HUES6 (cell line): ENCODE measurements around the gene JADE2.
A peak's percentile ranks its signal among the peaks of the same experiment; 100 is the strongest.
"Not testable (repeated sequence)": the region's sequence is repeated elsewhere in the genome, so short reads cannot be mapped to it uniquely, and the experiment has no call there.

Experiments used
- H3K27ac ChIP-seq: 2 replicates; pipeline ENCODE4 v1.7.0; 2013; ENCODE audit warnings: low read depth, mild to moderate bottlenecking, low read length, inconsistent platforms
- H3K27me3 ChIP-seq: 2 replicates; pipeline ENCODE4 v1.6.1; 2013; ENCODE audit warnings: low read length; ENCODE audit not compliant: control insufficient read depth, insufficient read depth
- H3K36me3 ChIP-seq: 2 replicates; pipeline ENCODE4 v1.6.1; 2013; ENCODE audit warnings: low read length; ENCODE audit not compliant: control insufficient read depth, insufficient read depth
- H3K4me1 ChIP-seq: 2 replicates; pipeline ENCODE4 v1.6.1; 2013; ENCODE audit warnings: low read length; ENCODE audit not compliant: control insufficient read depth, insufficient read depth
- H3K4me3 ChIP-seq: 2 replicates; pipeline ENCODE4 v1.5.1; 2013; ENCODE audit warnings: low read depth, low read length
- H3K9ac ChIP-seq: one replicate; pipeline ENCODE4 v1.6.1; 2013; ENCODE audit warnings: mild to moderate bottlenecking, low read length
- H3K9me3 ChIP-seq: 2 replicates; pipeline ENCODE4 v1.6.1; 2013; ENCODE audit warnings: low read depth, low read length; ENCODE audit not compliant: control insufficient read depth, insufficient read depth

Gene JADE2

GRCh38 chr5:134499905-134500304, 25.6 kb upstream of the JADE2 start:
- not testable (repeated sequence) for H3K4me3 ChIP-seq, H3K9me3 ChIP-seq, H3K27ac ChIP-seq, H3K36me3 ChIP-seq, H3K27me3 ChIP-seq, H3K9ac ChIP-seq
- peaks cover 18% of the 10 kb centered on the region for H3K4me1 ChIP-seq

DNA sequence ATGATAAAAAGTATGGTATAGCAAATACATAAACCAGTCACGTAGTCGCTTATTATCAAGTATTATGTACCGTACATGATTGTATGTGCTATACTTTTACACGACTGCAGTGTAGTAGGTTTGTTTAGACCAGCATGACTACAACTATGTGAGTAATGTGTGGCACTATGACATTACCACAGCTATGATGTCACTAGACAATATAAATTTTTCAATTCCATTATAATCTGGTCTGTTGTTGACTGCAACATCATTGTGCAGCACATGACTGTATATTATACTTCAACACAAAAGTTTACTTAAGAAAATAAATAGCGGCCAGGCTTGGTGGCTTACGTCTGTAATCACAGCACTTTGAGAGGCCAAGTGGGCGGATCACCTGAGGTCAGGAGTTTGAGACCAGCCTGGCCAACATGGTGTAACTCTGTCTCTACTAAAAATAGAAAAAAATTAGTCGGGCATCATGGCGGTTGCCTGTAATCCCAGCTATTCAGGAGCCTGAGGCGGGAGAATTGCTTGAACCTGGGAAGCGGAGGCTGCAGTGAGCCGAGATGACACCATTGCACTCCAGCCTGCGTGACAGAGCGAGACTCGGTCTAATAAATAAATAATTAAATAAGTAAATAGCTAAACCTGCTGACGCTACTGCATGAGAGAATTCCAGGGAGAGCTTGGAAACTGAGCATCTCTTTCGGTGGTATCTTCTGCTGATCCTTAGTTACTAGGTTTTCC, 24.6 kb upstream of the JADE2 start:
- no peak overlapping the region for H3K27ac ChIP-seq

DNA sequence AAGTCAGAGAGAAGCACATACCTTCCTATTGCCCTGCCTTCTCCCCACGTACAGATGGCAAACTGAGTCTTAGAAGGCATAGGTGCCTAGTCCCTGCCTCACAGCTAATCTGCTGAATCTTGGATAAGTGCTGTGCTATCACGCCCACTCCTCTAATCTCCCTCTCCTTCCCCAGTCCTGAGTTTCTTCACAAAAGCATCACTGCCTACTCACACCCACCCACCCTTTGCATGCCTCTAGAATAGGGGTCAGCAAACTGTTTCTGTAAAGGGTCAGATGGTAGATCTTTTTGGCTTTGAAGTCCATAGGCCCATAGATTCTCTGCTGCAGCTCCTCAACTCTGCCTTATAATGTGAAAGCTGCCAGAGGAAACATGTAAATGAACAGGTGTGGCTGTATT, 23.2 kb upstream of the JADE2 start:
- Histone ChIP-seq H3K9me3 (no peaks in the 10 kb centered on the region), H3K27ac (no peak overlapping the region), H3K9ac (no peak overlapping the region), H3K36me3 (no peaks in the 10 kb centered on the region), H3K27me3 (no peaks in the 10 kb centered on the region), H3K4me1 (peaks cover 36% of the 10 kb centered on the region), H3K4me3 (no peak overlapping the region)

More for the DNA sequence above, 24.6 kb upstream of the JADE2 start:
- Histone ChIP-seq H3K27me3 (no peaks in the 10 kb centered on the region), H3K4me3 (no peak overlapping the region), H3K4me1 (peaks cover 22% of the 10 kb centered on the region), H3K9ac (no peak overlapping the region), H3K36me3 (no peaks in the 10 kb centered on the region), H3K9me3 (no peaks in the 10 kb centered on the region)

DNA sequence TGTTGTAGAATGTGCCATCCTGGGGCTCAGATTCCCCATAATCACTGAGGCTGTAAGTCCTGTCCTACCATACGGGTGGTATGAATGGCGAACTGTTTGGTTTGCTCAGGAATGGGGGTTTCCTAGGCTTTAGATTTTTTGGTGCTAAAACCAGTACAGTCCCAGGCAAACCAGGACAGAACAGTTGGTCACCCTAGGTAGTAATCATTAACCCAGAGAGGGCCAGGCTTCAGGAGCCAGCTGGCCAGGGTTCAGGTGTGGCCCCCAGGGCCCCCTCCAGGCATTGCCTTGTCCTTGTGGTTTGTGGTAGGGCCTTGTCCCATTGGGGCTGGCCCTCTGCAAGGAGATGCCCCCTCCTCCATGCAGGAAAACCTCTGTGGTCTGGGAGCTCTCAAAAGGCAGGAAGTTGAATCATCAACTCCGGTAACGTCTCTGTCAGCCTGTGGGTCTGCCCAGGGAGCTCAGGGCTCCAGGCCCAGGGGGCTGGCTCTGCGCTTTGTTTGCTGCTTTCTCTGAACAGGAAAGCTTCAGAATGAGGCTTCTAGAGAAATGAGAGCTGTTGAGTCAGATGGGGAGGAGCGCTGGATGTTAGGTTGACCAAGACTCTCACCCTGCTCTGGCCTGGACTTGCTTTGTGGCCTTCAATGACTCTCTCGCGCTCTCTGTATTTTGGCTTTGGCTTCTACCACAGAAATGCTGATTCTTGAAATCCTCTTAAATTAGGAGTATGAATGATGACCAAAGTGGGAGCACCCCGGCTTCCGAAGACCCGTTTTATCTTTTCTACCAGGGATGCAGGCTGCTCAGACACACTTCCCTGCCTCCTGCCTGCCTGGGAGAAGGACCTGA, 22.2 kb upstream of the JADE2 start:
- peaks cover 39% of the 10 kb centered on the region for H3K4me1 ChIP-seq
- no peaks in the 10 kb centered on the region for H3K9me3 ChIP-seq
- H3K27me3 ChIP-seq = no peaks in the 10 kb centered on the region
- H3K4me3 ChIP-seq = no peak overlapping the region
- no peaks in the 10 kb centered on the region for H3K36me3 ChIP-seq
- H3K9ac ChIP-seq = peak overlapping the region; percentile 25
- peak overlapping the region; percentile 84 for H3K27ac ChIP-seq

- no peaks in the 10 kb centered on the region for H3K9me3 ChIP-seq
- H3K27ac ChIP-seq = peak overlapping the region; percentile 84; the same call in 1 of the 2 replicates
- H3K4me1 ChIP-seq = peaks cover 44% of the 10 kb centered on the region
- H3K4me3 ChIP-seq = no peak overlapping the region
- no peaks in the 10 kb centered on the region for H3K27me3 ChIP-seq
- peak overlapping the region; percentile 18 for H3K9ac ChIP-seq
- no peaks in the 10 kb centered on the region for H3K36me3 ChIP-seq
Measured at GRCh38 chr5:134503937-134504437, 21.5 kb upstream of the JADE2 start.

- peaks cover 50% of the 10 kb centered on the region for H3K4me1 ChIP-seq
- no peak overlapping the region for H3K9ac ChIP-seq
- H3K9me3 ChIP-seq = no peaks in the 10 kb centered on the region
- no peaks in the 10 kb centered on the region for H3K36me3 ChIP-seq
- no peaks in the 10 kb centered on the region for H3K27me3 ChIP-seq
- no peak overlapping the region for H3K4me3 ChIP-seq
- H3K27ac ChIP-seq = no peak overlapping the region
Measured at GRCh38 chr5:134504629-134505300, 20.7 kb upstream of the JADE2 start.

DNA sequence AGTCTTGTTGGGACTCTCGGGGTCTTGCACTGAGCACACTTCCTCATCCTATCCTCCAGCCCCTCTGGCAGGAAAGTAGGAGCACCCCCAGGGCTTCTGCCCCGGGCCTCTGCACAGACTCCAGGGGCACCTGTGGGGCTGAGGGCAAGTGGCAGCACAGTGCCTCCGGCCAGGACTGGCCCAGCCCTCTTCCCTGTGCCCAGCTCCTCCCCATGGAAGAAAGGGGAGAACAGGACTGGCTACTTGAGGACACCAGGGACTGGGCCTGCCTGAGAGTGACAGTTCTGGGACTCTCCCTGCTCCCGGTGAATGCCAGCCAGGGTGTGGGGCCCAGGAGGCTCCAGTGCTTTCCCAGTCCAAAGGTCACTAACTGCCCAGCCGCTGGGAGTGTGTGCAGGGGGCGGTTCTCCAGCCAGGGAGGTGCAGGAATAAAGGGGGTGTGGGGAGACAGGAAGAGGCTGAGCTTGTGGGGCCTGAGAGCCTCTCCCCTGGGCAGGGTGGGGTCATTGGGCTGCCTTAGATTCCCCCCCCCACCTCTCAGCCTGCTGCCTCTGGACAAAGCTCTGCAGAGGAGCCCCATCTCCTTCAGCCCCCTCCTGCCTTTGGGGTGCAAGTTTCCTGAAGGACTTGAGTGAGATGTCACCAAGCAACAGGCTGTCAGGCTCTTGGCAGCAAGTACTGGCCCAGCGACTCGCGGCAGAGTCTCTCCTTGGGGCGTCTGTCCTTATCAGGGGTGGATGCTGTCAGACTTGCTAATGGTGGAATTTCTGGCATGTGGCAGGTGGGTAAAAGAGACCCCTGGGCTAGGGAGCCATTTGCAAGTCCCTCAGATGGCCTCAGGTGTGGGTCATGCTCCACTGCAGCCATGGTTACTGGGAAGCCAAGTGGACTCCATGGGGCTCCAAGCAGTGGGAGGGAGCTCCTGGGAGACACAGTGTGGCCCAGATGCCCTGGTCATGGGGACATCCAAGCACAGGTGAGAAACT, 19.1 kb upstream of the JADE2 start:
- peak overlapping the region; percentile 62 for H3K9ac ChIP-seq
- peak overlapping the region; percentile 46; the same call in 1 of the 2 replicates for H3K27ac ChIP-seq
- H3K4me1 ChIP-seq = peaks cover 59% of the 10 kb centered on the region
- H3K9me3 ChIP-seq = no peaks in the 10 kb centered on the region
- H3K36me3 ChIP-seq = no peaks in the 10 kb centered on the region
- peak overlapping the region; percentile 4; the same call in 1 of the 2 replicates for H3K4me3 ChIP-seq
- H3K27me3 ChIP-seq = no peaks in the 10 kb centered on the region

- no peaks in the 10 kb centered on the region for H3K9me3 ChIP-seq
- H3K27ac ChIP-seq = no peak overlapping the region; the same call in 1 of the 2 replicates
- no peaks in the 10 kb centered on the region for H3K27me3 ChIP-seq
- H3K9ac ChIP-seq = no peak overlapping the region
- H3K4me3 ChIP-seq = no peak overlapping the region
- H3K4me1 ChIP-seq = peaks cover 70% of the 10 kb centered on the region
- no peaks in the 10 kb centered on the region for H3K36me3 ChIP-seq
Measured at GRCh38 chr5:134507452-134507851, 18.0 kb upstream of the JADE2 start.

DNA sequence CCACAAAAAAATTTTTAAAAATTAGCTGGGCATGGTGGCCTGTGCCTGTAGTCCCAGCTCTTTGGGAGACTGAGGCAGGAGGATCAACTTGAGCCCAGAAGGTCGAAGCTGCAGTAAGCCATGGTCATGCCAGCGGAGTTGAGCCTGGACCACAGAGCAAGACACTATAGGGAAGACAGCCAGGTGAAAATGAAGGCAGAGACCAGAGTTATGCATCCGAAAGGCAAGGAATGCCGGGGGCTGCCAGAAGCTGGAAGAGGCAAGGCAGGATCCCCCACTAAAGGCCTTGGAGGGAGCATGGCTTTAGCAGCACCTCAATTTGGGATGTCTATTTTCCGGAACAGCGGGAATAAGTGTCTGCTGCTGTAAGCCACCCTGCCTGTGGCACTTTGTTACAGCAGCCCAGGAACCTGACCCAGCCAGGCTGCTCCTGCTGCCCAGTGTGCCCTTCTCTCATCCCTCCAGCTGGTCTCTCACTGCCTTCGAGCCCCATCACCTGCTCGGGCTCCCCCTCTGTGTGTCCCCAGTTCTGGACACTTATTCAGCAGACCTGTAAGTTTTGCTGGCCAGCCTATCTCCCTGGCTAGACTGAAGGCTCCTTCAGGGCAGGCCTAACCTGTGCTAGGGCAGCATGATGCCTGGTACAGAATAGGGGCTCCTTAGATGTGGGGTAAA, 16.8 kb upstream of the JADE2 start:
- no peak overlapping the region for H3K4me3 ChIP-seq
- H3K36me3 ChIP-seq = no peaks in the 10 kb centered on the region
- H3K4me1 ChIP-seq = peaks cover 65% of the 10 kb centered on the region
- H3K9ac ChIP-seq = peak overlapping the region; percentile 2
- no peaks in the 10 kb centered on the region for H3K27me3 ChIP-seq
- H3K27ac ChIP-seq = no peak overlapping the region
- H3K9me3 ChIP-seq = no peaks in the 10 kb centered on the region
